NB4 (cell line): ENCODE measurements around the gene TMEM86B.

Source experiments
- DNase-seq: peaks from one replicate; pipeline ENCODE4 v3.0.0; 2010; ENCODE audit warnings: low read depth
- H3K4me3 ChIP-seq: one replicate; pipeline ENCODE4 v1.5.1; 2011; ENCODE audit warnings: mild to moderate bottlenecking, low read depth, low read length, moderate library complexity
- MYC ChIP-seq: IDR thresholded peaks from 2 replicates; pipeline ENCODE4 v1.6.1; 2011; ENCODE audit warnings: low read depth, low read length
- POLR2A ChIP-seq: IDR thresholded peaks from 2 replicates; pipeline ENCODE4 v1.6.1; 2011; ENCODE audit warnings: mild to moderate bottlenecking; ENCODE audit not compliant: insufficient read length; ENCODE audit errors: extremely low read depth
- TF ChIP-seq, protein P1 (sequence below): IDR thresholded peaks from one replicate; pipeline ENCODE4 v1.5.1; 2012; ENCODE audit warnings: low read depth, low read length
- TF ChIP-seq, protein P2 (sequence below): IDR thresholded peaks from 2 replicates; pipeline ENCODE4 v1.6.1; 2011; ENCODE audit warnings: low read depth, low read length

TMEM86B gene

DNA sequence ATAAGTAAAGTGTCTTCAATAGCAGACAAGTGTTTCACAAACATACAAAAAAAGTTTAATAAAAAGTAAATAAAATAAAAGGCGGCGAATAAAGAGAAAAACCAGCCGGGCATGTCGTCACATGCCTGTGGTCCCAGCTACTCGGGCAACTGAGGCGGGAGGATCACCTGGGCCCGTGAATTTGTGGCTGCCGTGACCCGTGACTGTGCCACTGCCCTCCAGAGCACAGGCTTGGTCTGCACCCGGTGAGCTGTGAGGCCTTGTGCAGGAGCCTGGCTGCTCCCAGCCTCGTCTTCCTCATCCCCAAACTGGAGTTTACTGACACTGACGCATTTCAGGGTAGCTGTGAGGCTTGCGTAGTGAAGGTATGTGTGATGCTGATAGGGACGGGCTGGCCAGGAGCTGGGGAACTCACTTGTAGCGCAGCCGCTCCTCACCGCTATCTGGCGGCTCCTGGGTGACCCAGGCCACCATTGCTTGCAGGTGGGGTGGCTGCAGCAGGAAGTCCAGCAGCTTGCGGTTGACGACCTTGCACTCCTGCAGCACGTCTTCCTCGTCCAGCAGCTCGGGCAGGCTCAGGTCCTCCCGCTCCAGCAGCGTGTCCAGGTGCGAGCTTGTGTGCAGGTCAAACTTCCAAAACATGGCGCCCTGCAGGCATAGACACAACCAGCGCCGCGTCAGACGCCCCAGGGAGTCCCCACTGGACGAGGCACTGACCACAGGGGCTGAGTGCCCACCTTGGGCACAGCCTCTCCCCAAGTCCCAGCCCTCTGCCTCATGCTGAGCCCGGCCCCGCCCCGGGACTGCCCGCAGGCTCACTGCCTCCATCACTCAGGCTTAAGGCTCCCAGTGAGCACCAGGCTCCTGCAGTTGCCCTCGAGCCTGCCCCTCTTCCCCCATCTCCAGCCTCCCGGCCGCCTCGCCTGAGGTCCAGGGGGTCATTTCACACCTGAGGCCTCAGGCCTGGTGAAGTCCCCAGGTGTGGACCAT is 18.2 kb upstream of the TMEM86B start:
- H3K4me3 ChIP-seq: no peak overlapping the region
- no peak for DNase-seq
- TF ChIP-seq POLR2A (no peak), MYC (no peak)
- TF ChIP-seq, protein P1, sequence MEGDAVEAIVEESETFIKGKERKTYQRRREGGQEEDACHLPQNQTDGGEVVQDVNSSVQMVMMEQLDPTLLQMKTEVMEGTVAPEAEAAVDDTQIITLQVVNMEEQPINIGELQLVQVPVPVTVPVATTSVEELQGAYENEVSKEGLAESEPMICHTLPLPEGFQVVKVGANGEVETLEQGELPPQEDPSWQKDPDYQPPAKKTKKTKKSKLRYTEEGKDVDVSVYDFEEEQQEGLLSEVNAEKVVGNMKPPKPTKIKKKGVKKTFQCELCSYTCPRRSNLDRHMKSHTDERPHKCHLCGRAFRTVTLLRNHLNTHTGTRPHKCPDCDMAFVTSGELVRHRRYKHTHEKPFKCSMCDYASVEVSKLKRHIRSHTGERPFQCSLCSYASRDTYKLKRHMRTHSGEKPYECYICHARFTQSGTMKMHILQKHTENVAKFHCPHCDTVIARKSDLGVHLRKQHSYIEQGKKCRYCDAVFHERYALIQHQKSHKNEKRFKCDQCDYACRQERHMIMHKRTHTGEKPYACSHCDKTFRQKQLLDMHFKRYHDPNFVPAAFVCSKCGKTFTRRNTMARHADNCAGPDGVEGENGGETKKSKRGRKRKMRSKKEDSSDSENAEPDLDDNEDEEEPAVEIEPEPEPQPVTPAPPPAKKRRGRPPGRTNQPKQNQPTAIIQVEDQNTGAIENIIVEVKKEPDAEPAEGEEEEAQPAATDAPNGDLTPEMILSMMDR: no peak
- TF ChIP-seq, protein P2, sequence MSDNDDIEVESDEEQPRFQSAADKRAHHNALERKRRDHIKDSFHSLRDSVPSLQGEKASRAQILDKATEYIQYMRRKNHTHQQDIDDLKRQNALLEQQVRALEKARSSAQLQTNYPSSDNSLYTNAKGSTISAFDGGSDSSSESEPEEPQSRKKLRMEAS: no peak

DNA sequence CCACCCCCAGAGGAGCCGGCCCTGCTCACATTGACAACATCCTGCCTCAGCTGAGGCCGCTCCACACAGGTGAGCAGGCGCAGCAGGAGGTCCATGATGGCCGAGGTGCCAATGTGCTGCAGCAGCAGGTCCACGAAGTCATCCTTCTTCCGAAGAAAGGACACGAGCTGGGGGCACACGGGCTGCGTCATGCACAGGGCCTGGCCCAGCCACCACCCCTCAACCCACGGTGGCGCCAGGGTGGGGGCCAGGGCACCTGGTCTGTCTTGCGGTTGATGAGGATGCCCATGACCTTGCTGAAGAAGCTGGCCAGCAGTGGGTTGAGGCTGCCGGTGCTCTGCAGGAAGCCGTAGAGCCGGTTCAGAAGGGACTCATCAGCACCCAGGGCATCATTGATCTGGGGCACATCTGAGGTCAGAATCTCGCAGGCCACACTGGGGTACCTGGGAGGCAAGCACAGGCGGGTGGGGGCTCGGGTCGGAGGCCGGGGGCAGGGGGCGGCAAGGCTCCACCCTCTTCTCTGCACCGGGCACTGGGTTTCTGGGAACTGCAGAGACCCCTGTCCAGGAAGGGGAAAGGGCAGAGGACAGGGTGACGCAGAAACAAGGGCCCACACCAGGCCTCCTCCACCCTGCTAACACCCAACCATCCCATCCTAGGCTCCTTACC is 16.8 kb upstream of the TMEM86B start:
- no peak overlapping the region for H3K4me3 ChIP-seq
- TF ChIP-seq, protein P2: no peak
- TF ChIP-seq POLR2A (no peak), MYC (no peak)
- DNase-seq: no peak

DNA sequence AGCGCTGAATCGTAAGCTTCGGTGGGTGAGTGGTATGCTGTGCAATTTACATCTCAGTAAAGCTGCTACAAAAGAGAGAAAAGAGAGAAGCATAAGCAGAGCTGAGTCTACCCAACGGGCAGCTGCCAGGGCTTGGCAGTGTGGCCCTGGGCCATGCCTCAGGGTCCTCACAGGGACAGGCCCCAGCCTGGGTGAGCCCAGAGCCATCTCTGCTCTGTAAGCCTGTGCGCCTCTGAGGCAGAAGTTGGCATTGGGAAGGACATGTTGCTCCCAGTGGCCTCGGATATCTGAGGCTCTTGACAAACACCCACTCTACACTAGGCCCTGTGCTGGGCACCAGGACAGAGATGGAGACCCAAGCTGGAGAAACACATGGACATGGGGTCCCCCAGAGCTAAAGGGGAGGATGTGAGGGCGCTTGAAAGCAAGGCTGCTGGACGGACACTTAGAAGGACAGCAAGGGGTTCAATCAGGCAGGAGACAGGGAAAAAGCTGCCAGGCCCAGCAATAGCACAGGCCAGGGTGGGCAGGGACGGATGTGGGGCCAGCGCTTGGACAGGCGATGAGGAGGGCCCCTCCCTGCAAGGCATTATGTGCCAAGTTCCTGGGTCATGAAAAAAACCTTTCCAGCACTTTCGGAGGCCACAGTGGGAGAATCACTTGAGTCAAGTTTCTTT is 15.6 kb upstream of the TMEM86B start:
- H3K4me3 ChIP-seq: no peak overlapping the region
- TF ChIP-seq, protein P1: no peak
- TF ChIP-seq, protein P2: no peak
- TF ChIP-seq MYC: no peak
- no peak for TF ChIP-seq POLR2A
- no peak for DNase-seq

DNA sequence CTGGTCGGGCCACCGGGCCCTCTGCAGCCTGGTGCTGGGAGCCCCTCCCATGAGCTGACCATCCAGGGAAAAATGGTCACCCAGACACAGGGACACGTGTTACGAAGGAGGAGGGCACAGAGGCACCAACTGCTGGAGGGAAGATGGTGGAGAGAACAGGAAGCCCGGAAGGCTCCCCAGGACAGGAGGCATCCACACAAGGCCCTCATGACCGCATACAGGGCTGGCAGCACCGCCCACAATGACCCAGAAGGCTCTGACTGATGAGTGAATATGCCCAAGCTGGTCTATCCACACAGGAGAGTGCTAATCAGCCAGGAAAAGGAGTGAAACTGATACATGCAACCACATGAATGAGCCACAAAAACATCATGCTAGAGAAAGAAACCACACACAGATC is 14.0 kb upstream of the TMEM86B start:
- TF ChIP-seq, protein P1: no peak
- TF ChIP-seq, protein P2: no peak
- no peak for TF ChIP-seq POLR2A
- DNase-seq: no peak
- no peak overlapping the region for H3K4me3 ChIP-seq

DNA sequence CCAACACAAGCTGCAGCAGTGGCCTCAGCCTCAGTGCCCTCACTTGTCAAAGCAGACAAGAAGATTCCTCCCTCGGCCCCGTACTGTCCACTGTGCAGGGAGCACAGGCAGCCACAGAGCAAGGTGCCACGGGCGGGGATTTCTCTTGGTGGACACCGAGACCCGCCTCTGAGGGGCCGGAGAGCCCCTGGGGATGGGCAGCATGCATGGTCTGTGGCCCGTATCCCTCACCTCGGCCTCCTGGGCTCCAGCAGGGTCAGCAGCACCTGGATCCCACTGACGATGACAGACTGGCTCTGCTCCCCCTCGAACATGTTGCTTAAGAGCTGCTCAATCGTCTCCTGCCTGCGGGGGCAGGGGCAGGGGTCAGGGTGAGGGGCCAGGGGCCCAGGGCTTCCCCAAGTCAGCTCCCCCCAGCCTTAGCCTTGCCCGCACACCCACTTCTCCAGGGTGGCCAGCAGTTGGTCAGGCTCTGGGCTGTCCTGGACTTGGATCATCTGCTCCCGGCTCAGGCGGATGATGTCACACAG is 13.4 kb upstream of the TMEM86B start:
- TF ChIP-seq, protein P2: no peak
- TF ChIP-seq MYC (no peak), POLR2A (no peak)
- TF ChIP-seq, protein P1: no peak
- no peak for DNase-seq

More for the DNA sequence above, 13.4 kb upstream of the TMEM86B start:
- no peak overlapping the region for H3K4me3 ChIP-seq
